ENCODE measurements around the gene AHR. TPM values are rescaled to one million over a fixed set of nuclear protein-coding genes. Genes with fewer than 3 reads are reported as not detected.

Gene AHR
- total and polyA plus RNA-seq, 2 donors (not counting 1 experiment from before 2014, with no cell fraction given), result 4.8 to 11.2 TPM

DNA sequence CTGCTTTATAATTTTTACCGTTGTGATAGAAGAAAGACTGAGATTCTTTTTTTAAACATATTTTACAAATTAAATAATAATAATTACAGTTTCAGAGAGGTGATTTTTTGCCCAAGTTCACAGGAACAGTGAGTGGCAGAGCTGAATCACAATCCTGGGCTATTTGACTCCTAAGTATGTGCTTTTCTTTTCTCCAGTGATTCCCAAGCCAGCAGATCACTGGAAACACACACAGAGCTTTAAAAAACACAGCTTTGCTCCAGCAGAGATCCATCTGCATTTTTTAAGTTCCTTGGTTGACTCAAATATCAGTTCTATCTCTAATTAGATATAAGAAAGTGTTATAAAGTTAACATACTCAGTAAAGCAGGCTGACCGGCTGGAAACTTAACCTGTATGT lies 69.0 kb downstream of the AHR start:
- CTCF ChIA-PET, result no interaction called here

More for the DNA sequence above, 69.0 kb downstream of the AHR start:
- H3K4me3 ChIP-seq (ENCODE audit: control extremely low read depth in 1 of 5, extremely low read depth in 1 of 5, insufficient read depth in 1 of 5, low read depth in 2 of 5, low read length in 4 of 5), result no peak overlapping the region
- Mint-ChIP-seq H3K9me3 (ENCODE audit: insufficient read depth) (no peaks in the 10 kb centered on the region), H3K4me3 (no peak overlapping the region), H3K27me3 (no peaks in the 10 kb centered on the region), H3K27ac (no peak overlapping the region), H3K4me1 (no peaks in the 10 kb centered on the region)
- H2AFZ ChIP-seq (ENCODE audit: insufficient read depth, low read depth, low read length, poor library complexity, severe bottlenecking), result no peak overlapping the region
- no peak overlapping the region for H3K27ac ChIP-seq (ENCODE audit: low read length in 2 of 2)
- no peaks in the 10 kb centered on the region for H4K20me1 ChIP-seq (ENCODE audit: control insufficient read depth, insufficient read depth, low read length, poor library complexity, severe bottlenecking)
- no peaks in the 10 kb centered on the region for H3K79me2 ChIP-seq (ENCODE audit: control insufficient read depth, insufficient read depth, low read length)
- H3K36me3 ChIP-seq (replicated peaks in 1 of 2; ENCODE audit: control extremely low read depth in 1 of 2, control insufficient read depth in 1 of 2, extremely low read depth in 1 of 2, insufficient read depth in 2 of 2, low read length in 1 of 2), result no peaks in the 10 kb centered on the region
- no peak overlapping the region for H3K9ac ChIP-seq (ENCODE audit: low read length)
- POLR2A ChIA-PET, result no interaction called here
- H3K4me2 ChIP-seq (replicated peaks; ENCODE audit: low read depth, low read length, poor library complexity, severe bottlenecking), result no peak overlapping the region
- WGBS (ENCODE audit: insufficient coverage), result no CpG with 5 or more reads among the region's 2 CpGs
- no peak for TF ChIP-seq CTCF (IDR thresholded peaks at IDR 0.05)
- TF ChIP-seq EZH2 (IDR thresholded peaks at IDR 0.05; ENCODE audit: borderline replicate concordance, insufficient read depth, low read depth, low read length, poor library complexity, severe bottlenecking), result no peak
- H3K4me1 ChIP-seq (ENCODE audit: control insufficient read depth in 2 of 2, insufficient read depth in 2 of 2, low read length in 2 of 2), result no peaks in the 10 kb centered on the region
- DNase-seq (no peak), ATAC-seq (ENCODE audit: low read depth) (no peak)
- H3K9me3 ChIP-seq (ENCODE audit: control extremely low read depth in 1 of 3, control insufficient read depth in 2 of 3, insufficient read depth in 1 of 3, low read length in 2 of 3), result peaks cover 0 to 1% (median 0%) of the 10 kb centered on the region in 3 donors
- no peaks in the 10 kb centered on the region for H3K27me3 ChIP-seq (replicated peaks in 1 of 4; ENCODE audit: control extremely low read depth in 1 of 4, control insufficient read depth in 3 of 4, insufficient read depth in 4 of 4, low read length in 3 of 4)
- intact Hi-C loops (cut with micrococcal nuclease), result no loop called here
